Left colon (tissue), 2 donors: ENCODE results near the gene HSD17B8. TPM values are rescaled to one million over a fixed set of nuclear protein-coding genes. Genes with fewer than 3 reads are reported as not detected.

Experiments used
- ATAC-seq: fragments of 200-7000 bp; cut with Tn5 transposase; one replicate; pipeline ENCODE4 v1.9.1; 2020; ENCODE audit warnings: mild to moderate bottlenecking, moderate library complexity
- DNase-seq, 2 donors: peaks; one replicate each; pipeline ENCODE4 v3.0.0-alpha.2; 2020
- intact Hi-C, 2 donors: fragments of 100-400 bp; cut with DNase I in 1 of 2; cut with micrococcal nuclease in 1 of 2; formaldehyde crosslinking; loops; one replicate each; pipeline versions ENCODE4 v1.11.2 to v1.14.0; 2022; cut with DNase I, micrococcal nuclease
- total RNA-seq, 2 donors: library from RNA; stranded (reverse); fragmentation: NEBNext Ultra II Directional; extraction: Animal tissue kit (Norgen Biotek cat#: 25700); gene quantifications; one replicate each; pipeline ENCODE4 v1.2.1, GENCODE V29; 2021
- donor health status: DM: no; HTN: no; CAD: no.
- donor health status: DM: yes; HTN: yes; CAD: no.

Gene HSD17B8
- total RNA-seq, 2 donors from 2014 or later: 22.4 to 23.7 TPM

DNA sequence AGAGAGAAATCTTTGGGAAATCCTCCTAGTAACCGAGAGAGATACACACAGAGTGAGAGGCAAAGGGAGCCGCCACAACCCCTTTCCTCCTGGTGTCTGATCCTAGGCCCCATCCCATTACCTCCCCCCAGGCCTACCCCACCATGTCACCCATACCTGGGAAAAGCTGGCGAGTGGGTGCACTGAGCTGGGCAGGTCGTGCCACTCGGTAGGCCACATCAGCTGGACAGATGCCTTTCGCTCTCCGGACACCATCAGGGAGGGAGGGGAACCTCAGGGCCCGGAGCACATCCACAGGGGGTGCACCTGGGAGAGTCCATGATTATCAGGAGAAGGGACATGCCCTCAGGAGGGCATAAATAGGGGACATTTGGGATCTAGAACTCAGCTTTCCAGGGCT lies 15.3 kb upstream of the HSD17B8 start:
- intact Hi-C loops: no loop called here
- DNase-seq (no peak), ATAC-seq (no peak)

DNA sequence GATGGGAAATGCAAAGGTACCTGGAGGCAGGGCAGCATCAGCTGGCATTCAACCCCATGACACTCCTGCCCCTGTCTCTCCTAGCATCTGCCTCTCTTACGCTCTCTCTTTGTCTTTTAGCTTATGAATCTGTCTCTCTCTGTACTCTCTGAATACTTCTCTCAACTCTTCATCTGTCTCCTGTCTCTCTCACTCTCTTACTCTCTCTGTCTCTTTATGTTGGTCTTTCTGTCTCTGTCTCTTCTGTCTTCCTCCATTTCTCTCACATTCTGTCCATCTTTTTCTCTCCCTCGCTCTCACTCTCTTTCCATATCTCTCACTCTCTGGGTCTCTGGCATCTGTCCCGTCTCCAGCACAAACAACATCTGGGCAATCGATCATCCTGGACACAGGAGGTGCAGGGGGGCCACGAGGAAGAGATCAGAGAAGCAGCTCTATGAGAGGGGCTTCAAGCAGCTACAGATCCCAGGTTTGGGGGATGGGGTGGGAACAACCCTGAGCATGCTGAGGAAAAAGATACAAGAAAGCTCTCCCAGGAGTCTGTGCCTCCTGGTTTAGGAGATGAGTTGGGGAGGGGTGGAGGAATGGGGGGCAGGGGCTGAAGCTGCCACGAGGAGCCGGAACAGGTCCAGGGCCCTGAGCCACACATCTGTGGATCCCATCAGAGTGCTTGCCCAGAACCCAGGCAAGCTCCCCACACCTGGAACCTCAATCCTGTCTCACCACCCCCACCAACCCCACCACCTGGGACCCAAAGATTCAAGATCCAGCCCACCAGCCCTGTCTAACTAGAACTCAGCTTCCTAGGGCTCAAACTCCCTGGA lies 14.6 kb upstream of the HSD17B8 start:
- intact Hi-C loops: no loop called here
- ATAC-seq: no peak
- no peak for DNase-seq

DNA sequence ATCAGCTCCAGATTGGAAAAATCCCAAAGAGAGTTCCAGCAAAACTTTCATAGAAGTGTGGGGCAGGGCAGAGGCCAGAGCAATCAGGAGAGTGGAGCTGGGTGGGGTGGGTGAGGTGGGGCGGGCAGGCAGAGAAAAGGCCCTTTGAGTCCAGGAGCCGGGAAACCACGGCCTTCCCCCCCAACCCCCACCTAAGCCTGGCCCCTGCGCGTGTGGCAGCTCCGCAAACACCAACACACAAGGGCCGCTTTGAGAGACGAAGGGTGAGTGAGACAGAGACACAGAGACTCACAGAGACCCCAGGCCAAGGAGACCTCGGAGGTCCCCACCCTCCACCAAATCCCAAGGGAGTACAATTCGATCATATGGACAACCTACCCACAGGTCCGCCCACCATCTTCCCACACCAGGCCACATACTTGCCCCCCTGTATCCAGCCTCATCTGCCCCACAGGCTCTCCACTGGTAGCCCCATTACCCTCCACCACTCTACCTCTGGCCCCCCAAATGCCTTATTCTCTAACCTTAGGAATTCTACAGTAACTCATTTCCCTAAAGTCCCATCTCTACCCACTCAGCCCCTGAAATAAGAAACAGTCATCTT lies 13.8 kb upstream of the HSD17B8 start:
- DNase-seq (no peak), ATAC-seq (no peak)
- intact Hi-C loops: no loop called here

DNA sequence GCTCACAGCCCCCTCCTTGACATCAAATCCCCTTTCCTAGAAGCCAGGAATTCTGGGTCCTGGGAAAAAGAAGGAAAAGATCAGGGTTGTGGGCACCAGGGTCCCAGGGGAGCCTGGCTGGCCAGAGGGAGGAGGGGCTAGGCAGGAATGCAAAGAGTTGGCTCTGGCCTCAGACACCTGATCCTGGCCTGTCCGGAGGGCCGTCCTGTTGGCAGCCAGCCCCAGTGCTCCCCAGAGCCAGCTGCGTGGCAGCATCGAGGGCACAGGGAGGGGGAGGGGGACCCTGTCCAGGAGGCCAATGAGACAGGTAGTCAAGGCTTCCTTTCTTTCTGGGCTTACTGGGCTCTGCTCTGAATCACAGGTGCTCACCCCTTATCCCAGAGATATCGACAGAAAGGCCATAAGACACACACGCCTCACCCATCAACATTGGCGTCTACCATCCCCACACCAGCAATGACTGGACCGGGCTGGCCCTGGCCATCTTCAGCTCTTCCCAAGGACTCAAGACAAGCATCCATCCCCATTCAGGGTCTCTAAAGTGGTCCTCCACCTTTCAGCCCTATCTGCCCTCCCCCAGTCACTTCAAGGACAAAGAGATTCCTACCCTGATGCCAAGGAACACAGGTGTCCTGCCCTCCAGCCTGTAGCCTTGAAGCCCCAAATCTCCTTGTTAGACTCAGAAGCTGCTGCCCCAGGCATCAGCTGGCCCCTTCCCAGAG lies 12.9 kb upstream of the HSD17B8 start:
- intact Hi-C loops: no loop called here
- DNase-seq: no peak
- no peak for ATAC-seq

DNA sequence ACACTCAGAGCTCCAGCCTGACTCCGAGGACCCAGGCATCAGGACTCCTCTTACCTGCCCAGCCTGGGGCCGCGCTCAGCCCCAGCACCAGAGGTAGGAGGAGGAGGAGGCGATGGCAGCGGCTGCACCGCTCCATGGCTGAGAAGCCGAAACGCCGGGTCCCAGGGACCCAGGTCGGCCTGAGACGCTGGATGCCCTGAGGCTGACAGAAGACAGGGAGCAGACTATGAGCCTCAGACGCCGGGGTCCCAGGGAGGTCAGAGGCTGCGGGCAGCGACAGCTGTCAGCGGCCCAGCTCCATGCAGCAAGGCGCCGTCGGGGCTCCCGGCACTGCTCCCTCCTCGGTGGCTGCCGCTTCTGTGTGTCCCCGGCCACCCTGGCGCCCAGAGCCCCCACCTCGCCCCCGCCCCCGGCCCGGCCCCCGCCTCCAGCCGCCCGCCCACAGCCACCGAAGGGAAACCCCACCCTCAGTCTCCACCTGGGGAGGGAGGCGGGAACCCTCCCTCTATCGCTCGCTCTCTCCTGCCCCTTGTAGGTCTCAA lies 12.3 kb upstream of the HSD17B8 start, which contains the start of gene COL11A2:
TSS of gene COL11A2 (minus strand) at position 363 of the 542 bp plus-strand sequence. CDS start at position 136, 227 bp downstream.
- ATAC-seq: peak; percentile 25
- intact Hi-C loops: no loop called here

DNA sequence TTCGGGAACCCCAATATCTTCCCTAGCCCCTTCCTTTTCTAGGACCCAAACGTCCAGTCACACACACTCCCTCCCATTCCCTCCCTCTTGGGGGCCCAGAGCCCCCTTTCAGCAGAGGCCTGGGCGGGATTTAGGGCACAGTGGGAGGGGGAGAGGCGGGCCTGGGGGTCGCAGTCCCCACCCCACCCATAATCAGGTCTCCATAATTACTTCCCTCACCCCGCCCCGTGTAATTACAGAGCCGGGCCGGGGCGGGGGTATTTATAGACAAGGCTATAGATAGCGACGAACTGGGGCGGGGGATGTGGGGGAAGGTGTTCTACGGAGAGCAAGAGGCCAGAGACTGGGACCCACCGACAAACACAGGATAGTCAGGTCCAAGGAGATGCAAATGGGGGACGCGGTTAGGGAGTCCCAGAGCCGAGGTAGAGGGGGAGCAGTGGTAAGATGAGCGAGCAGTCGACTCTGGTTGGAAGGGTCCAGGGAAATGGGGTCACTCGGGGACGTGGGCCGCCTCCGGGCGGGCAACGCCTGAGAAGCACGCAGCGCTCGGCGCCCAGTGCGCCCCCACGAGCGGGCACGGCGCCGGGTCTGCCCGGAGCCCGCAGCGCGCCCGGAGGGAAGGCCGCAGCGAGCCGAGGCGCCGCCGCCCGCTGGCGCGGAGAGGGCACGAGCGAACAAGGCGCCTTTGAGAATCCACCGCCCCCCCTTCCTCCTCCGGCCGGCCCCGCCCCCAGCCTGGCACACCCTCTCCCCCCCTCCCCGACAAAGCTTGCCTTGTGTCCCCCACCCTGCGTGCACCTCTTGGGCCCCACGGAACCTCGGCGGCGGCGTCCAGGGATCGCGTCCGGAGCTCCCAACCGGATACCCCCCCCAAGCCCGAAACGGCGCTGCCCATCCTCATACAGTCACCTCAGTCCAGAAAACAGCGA lies 11.5 kb upstream of the HSD17B8 start:
- intact Hi-C loops: no loop called here
- DNase-seq (peak in 1 of 2 donors; percentile 43), ATAC-seq (peak; percentile 42)

More for the DNA sequence above, 12.3 kb upstream of the HSD17B8 start, which contains the start of gene COL11A2:
- DNase-seq: peak in 1 of 2 donors; percentile 18

DNA sequence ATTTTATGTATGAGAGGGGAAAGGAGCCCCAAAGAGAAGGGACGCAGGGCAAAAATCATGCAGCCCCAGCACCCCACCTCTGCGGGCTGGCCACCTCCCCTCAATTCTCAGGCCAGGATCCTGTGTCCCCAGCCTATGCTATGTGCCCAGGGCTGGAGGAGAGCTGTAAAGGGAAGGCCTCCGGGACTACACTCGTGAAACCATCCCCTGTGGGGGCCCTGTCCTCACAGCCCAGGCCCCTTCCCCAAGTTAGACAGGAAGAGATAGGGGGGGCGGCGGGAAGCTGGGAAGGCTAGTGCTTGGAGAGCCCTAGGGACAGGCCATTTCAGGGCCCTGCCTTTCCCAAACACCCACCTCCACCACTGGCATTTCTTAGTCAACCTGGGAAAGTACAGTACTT lies 10.8 kb upstream of the HSD17B8 start:
- ATAC-seq (no peak), DNase-seq (no peak)
- intact Hi-C loops: no loop called here

DNA sequence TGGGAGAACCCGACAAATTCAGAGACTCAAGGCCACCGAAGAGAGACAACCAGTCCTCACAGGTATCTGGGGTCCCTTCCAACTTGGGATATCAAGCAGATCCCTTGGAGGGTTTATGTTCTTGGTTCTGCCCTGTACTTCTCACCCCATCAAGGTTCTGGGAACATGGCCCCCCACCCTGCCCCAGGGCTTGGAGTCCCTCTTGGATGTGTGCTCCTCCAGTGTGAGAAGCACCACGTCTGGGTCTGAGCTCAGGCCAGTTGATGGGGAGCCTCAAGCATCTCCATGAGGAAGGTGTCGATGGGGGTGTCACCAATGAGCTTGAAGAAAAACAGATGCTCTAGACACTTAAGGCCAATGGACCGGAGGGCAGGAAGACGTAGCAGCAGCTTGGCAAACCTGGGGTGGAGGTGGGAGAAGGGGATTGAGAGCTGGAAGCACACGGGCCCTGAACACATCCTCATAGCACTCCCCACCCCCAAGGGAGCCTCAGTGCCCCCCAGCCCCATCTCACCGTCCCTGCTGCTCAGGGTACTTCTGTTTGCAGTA lies 9.9 kb upstream of the HSD17B8 start:
- no peak for ATAC-seq
- intact Hi-C loops: no loop called here
- no peak for DNase-seq

DNA sequence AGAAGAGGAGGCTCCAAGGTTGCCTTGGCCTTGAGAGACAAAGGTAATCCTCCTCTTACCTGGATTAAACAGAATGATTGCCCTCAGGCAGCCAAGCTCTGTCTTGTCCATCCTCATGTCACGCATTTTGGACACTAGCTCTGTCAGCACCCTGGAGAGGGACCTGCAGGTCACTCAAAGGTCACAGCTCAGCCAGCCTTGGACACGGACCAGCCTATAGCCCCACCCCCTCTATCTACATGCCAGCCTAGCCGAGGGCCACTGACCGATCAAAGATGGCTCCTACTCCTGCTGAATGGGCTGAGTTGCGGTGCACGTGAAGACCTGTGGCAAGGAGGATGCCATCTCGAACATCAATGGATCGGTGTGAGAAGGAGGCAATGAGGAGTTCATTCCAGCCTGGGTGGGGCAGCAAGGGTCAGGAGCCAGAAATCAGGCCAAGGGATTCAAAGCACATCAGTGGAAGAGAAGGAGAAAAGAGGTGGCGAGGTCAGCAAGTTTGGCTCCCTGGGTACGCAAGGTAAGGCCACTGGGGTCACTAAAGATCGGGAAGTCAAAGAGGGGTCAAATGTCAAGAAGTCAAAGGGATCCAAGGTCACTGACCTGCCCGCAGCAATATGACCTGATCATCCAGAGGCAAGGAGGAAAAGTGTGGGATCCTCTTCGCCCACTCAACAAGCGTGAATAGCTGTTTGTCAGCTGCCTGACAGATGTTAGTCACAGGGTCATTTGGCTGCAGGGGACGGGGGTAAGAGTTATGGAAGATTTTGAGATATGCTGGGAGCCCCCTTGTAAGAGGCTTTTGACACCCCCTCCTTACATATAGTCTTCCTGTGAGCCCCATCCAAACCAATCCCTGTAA lies 8.9 kb upstream of the HSD17B8 start:
- DNase-seq (no peak), ATAC-seq (no peak)
- intact Hi-C loops: loop anchor here in 1 of 2 donors (5.0 kb wide), 1 partner anchor 33 kb away; no protein-coding TSS in a partner anchor

DNA sequence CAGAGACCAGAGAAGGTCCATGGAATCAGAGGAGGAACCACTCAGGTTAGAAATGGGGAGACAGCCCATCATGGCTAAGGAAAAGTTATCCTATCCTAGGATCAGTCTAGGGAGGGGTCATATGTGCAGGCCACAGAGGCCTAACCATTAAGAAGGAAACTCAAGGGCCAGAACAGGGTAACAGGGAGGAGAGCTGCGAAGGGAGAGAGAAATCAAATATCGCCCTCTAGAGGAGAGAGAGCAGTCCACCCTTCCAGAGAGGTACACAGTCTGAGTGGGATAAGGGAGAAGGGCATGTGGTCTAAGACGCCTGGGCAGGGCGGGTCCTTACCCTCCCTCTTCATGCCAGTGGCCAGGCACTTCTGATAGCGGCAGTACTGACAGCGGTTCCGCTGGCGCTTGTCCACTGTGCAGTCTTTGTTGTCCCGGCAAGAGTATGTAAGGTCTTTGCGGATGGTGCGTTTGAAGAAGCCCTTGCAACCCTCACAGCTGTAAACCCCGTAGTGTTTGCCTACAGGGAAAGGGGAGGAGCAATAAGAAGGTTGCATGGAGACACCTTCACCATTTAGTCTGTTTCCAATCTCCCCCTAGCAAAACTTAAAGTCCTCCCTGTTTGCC lies 6.9 kb upstream of the HSD17B8 start:
- DNase-seq: peak; percentile 42 to 49
- peak; percentile 35 for ATAC-seq
- intact Hi-C loops: loop anchor here in 1 of 2 donors (5.0 kb wide), 1 partner anchor 35 kb away; no protein-coding TSS in a partner anchor

DNA sequence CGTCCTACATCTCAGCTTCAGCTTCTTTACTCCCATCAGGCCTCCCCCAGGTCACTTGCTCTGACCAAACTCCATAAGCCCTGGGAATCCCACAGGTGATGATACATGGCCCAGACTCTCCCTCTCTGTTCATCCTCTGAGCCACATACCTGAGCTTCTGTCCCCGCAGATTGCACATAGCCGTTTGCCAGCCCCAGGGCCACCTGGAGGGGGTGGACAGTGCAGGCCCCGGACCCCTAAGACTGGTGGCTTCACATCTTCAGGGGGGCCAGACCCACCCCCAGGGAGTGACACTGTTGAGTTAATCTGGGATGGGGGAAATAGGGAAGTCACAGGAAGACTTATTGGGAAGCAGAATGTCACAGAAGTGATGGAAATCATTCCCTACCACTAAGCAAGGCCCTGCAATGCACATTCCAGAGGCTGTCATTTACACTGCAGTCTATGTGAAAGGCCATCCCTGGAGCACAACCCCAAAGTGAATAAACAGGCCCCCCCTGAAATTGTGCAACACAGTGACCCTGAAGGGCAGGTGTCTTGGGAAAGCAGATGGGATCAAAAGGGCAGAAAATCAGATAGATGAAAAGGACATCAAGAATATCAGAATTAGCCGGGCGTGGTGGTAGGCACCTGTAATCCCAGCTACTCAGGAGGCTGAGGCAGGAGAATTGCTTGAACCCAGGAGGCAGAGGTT lies 6.1 kb upstream of the HSD17B8 start:
- intact Hi-C loops: loop anchor here in 1 of 2 donors (5.0 kb wide), 1 partner anchor 36 kb away; no protein-coding TSS in a partner anchor
- DNase-seq (no peak), ATAC-seq (no peak)

DNA sequence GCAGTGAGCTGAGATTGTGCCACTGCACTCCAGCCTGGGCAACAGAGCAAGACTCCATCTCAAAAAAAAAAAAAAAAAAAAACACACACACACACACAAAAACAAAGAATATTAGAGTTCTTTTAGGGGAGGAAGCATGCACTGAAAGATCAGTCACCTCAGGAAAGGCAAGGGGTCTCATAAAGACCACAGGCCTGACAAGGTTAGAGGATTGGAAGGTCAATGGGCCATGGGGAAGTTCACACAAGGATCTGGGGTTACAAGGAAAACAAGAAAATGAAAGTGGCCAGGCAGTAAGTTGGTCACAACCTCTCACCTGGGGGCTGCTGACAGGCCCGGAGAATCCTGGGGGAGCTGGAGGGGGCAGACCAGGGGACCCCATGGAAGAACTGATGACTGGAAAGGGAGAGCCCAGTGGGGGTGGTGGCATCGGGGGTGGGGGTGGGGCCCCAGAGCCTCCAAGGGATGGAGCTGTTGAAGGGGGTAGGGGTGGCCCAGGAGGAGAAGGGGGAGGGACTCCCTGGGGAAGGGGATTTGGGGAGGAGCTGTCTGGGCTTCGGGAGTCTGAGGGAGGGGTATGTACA lies 5.5 kb upstream of the HSD17B8 start:
- no peak for DNase-seq
- no peak for ATAC-seq
- intact Hi-C loops: loop anchor here in 1 of 2 donors (5.0 kb wide), 1 partner anchor 37 kb away; no protein-coding TSS in a partner anchor

DNA sequence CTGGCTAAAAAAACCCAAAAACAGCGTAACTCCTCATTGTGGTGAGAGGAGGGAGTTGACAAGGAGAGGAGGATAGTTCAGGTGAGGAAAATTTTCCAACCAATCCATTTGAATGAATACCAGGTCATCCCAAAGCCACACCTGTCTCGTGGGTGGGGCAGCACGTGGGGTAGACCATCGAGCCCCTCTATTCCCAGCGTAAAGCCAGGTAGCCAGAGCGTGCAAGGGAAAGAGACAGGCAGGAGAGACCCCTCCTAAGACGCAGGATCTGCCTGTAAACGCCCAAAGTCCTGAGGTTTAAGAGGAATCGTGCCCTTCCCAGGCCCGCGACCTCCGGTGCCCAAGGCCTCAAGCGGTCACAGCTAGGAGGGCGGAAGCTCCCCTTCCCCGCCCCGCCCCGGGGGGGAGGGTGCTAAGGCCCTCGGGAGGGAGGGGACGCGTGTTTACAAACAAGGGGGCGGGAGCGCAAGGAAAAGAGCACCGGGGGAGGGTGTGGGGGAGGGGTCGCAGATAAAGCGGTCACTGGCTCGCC lies 4.7 kb upstream of the HSD17B8 start:
- intact Hi-C loops: loop anchor here in 1 of 2 donors (5.0 kb wide), 1 partner anchor 37 kb away; no protein-coding TSS in a partner anchor
- ATAC-seq (peak; percentile 54), DNase-seq (peak; percentile 84)

DNA sequence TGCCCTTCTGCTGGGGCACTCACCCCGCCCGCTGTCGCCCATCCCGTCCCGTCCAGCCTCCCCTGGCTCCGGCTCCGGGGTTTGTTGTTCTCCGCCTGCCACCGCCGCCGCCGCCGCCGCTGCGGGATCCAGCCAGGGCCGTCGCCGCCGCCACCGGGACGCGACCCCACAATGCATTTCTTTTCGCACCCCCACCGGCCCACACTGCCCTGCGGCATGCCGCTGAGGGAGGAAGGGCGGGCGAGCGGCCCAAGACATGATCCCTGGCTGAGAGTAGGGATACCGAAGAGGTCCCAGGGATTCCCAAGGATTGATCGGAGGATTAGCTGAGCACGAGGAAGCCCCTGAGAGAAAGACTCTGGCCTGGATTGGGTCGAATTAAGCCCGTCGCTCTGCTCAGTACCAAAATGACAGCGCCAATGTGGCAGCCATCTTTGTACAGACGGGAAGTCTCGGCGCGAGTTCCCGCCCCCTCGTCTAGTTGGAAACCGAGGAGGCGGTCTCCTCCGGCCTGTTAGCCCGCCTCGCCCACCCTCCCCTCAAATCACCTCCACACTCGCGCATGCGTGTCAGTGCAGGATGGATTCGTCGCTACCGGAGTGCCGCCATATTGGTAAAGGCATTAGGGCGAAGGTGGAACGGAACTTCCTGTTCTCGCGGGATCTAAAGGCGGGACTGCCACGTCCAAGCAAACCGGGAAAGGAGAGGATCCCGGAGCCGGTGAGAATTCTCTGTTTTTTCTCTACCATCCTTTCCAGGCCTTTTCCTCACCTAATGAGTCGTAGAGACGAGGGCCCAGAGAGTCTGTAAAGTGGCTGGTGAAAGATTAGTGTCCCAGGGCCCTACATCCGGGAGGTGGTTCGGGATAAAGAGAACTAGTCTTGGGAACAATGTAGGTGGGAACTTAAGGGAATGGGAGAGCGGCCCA lies 4.0 kb upstream of the HSD17B8 start, which contains the start of the genes RXRB and SLC39A7:
TSS of gene RXRB (minus strand) at position 447 of the 928 bp plus-strand sequence. CDS start at position 258, 189 bp downstream.
TSS of gene SLC39A7 (plus strand) at position 649 of the 928 bp plus-strand sequence. CDS start 379 bp downstream, outside the sequence.
- DNase-seq (peak; percentile 99), ATAC-seq (peak; percentile 77)
- intact Hi-C loops: no loop called here
